Measurements from ENCODE around the gene INPP5K. TPM values are rescaled to one million over a fixed set of nuclear protein-coding genes. Genes with fewer than 3 reads are reported as not detected.
"Not testable (repeated sequence)": the region's sequence is repeated elsewhere in the genome, so short reads cannot be mapped to it uniquely, and the experiment has no call there.

INPP5K gene
- total RNA-seq, 2 donors from 2014 or later, result 27.6 to 35.5 TPM

DNA sequence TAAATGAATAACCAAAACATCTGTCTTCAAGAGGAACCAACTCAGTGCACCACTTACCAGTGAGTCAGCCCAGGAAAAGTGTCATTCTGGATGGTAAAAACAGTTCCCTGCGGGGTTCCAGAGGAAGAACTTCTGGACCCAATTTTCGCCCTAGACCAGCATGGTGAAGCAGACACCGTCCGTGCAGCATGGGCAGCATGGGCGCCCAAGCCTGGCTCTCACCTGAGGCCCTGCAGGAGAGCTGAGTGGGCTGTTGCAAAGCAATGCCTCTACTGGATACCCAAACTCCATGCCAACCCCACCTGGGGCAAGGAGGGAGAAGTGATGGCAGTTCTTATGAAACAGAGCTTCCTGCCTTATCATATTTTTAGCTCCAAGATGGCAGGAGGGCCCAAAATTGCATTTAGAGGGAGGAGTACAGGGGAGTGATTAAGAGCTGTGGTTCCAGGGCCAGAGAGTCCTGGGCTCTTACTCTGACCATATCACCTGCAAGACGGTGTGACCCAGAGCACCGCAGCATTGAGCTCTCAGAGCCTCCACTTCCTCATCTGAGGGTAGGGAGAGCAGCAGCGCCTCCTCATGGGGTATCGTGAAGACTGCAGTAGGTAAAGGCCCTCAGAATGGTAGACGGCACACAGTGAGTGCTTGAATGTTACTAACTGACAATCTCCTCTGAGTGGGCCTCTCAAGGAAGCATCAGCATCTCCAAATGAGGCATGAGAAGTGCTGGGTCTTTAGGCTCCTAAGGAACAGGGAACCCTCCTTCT is 16.6 kb upstream of the INPP5K start:
- no peaks in the 10 kb centered on the region for H3K36me3 ChIP-seq

DNA sequence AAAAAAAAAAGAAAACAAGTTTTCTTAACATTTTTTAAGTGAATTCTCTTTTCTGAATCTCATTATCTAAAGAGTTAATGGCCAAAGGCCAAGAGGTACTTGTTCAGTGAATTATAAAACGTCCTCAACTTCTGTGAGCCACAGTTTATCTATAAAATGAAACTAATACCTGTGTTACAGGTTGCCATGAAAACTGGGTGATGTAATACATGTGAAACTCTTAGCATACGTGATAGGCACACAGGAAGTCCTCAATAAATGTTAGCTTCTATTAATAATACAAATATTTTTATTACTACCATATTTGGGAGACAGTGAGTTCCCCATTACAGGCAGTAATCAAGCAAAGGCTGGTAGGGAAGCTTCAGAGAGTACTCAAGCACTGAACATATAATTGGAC is 13.5 kb upstream of the INPP5K start:
- no peak overlapping the region for H3K9ac ChIP-seq (ENCODE audit: low read depth in 2 of 2, low read length in 2 of 2)
- no peaks in the 10 kb centered on the region for H3K27me3 ChIP-seq
- no peak overlapping the region for H3K27ac ChIP-seq
- H3K36me3 ChIP-seq, result no peaks in the 10 kb centered on the region
- no peaks in the 10 kb centered on the region for H3K9me3 ChIP-seq
- no peak for TF ChIP-seq CTCF (IDR thresholded peaks at IDR 0.05)
- no peak for DNase-seq
- H3K4me3 ChIP-seq, result no peak overlapping the region
- H3K4me1 ChIP-seq, result no peaks in the 10 kb centered on the region
- intact Hi-C loops (cut with DNase I), result no loop called here

More for the DNA sequence above, 16.6 kb upstream of the INPP5K start:
- Histone ChIP-seq H3K27me3 (no peaks in the 10 kb centered on the region), H3K9me3 (no peaks in the 10 kb centered on the region), H3K4me3 (no peak overlapping the region), H3K4me1 (no peaks in the 10 kb centered on the region), H3K27ac (no peak overlapping the region), H3K9ac (ENCODE audit: low read depth in 2 of 2, low read length in 2 of 2) (no peak overlapping the region)
- TF ChIP-seq CTCF (IDR thresholded peaks at IDR 0.05), result no peak
- intact Hi-C loops (cut with DNase I), result no loop called here
- no peak for DNase-seq

DNA sequence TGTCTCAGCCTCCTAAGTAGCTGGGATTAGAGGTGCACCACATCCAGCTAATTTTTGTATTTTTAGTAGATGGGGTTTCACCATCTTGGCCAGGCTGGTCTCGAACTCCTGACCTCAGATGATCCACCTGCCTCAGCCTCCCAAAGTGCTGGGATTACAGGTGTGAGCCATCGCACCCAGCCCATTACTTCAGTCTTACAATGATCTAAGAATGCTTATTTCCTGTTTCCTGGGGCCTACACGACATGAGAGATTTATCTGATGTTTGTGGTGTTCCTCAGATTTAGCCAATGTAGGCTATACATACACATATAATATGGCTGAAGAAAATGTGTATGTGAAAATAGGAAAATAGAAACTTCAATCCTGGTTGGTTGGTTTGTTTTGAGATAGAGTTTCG is 10.5 kb upstream of the INPP5K start:
- H3K27ac ChIP-seq; H3K4me1 ChIP-seq; H3K9ac ChIP-seq (ENCODE audit: low read depth in 2 of 2, low read length in 2 of 2); H3K36me3 ChIP-seq; H3K9me3 ChIP-seq; H3K27me3 ChIP-seq; H3K4me3 ChIP-seq; DNase-seq; intact Hi-C loops (cut with DNase I): not testable (repeated sequence)

- Histone ChIP-seq H3K4me3 (no peak overlapping the region), H3K36me3 (no peaks in the 10 kb centered on the region), H3K4me1 (peaks cover 2% of the 10 kb centered on the region), H3K9me3 (no peaks in the 10 kb centered on the region), H3K27ac (no peak overlapping the region), H3K27me3 (no peaks in the 10 kb centered on the region), H3K9ac (ENCODE audit: low read depth in 2 of 2, low read length in 2 of 2) (no peak overlapping the region)
- no peak for TF ChIP-seq CTCF (IDR thresholded peaks at IDR 0.05)
- intact Hi-C loops (cut with DNase I), result no loop called here
- DNase-seq, result no peak
These were observed 6.2 kb upstream of the INPP5K start for GRCh38 chr17:1522626-1523025.

DNA sequence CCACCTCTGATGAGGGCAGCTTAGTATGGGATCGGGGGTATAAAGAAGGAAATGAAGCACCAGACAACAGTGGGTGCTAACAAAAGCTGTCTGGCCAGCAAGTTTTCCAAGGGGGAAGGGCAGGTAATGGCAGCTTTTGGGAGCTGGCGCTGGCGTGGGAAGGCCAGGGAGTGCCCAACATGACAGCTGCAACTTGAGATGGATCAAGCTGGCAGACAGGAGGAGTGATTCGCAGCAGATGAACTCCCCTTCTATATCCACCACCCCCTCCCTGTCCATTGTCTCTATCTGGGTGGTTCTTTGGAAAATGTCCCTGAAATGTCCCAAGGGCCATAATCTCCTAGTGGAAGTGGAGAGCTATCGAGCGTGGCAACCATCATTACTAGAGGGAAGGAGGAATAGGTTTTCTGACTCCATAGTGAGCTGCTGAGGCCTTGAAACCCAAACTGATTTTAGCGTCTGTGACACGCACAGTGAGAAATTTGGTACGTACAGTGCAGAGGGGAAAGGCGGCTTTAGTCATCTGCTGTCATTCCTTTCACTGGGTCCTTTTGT is 4.8 kb upstream of the INPP5K start:
- no peak for TF ChIP-seq CTCF (IDR thresholded peaks at IDR 0.05)
- Histone ChIP-seq H3K9me3 (no peaks in the 10 kb centered on the region), H3K4me3 (no peak overlapping the region), H3K36me3 (no peaks in the 10 kb centered on the region), H3K4me1 (peaks cover 5% of the 10 kb centered on the region), H3K27ac (no peak overlapping the region), H3K9ac (ENCODE audit: low read depth in 2 of 2, low read length in 2 of 2) (no peak overlapping the region), H3K27me3 (no peaks in the 10 kb centered on the region)
- DNase-seq, result no peak
- intact Hi-C loops (cut with DNase I), result no loop called here

DNA sequence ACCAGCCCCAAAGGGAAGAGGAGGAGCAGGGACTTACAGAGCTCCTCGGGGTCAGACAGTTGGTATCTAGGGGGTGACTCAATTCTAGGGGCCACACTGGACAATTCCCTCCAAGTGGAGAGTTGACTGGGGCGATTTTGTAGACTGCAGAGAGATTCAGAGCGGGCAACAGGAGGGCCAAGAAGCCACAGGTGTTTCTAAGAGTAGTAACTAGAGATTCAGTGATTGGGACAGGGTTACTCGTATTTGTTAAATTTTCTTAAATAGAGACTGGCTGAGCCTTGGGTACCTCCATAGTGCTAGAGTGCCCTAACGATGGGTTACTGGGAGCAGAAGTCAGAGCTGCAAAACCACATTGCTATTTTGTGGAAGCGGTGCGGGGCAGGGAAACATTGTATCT is 3.3 kb upstream of the INPP5K start:
- Histone ChIP-seq H3K36me3 (no peaks in the 10 kb centered on the region), H3K4me1 (peaks cover 12% of the 10 kb centered on the region)
- TF ChIP-seq CTCF (IDR thresholded peaks at IDR 0.05), result no peak

More for the DNA sequence above, 3.3 kb upstream of the INPP5K start:
- Histone ChIP-seq H3K9me3 (no peaks in the 10 kb centered on the region), H3K9ac (ENCODE audit: low read depth in 2 of 2, low read length in 2 of 2) (no peak overlapping the region), H3K27me3 (no peaks in the 10 kb centered on the region), H3K27ac (no peak overlapping the region), H3K4me3 (no peak overlapping the region)
- DNase-seq, result no peak
- intact Hi-C loops (cut with DNase I), result loop anchor here (5.0 to 10.0 kb wide), 2 partner anchors 152 to 245 kb away; partner anchors contain the start of genes BHLHA9 and TRARG1

Measured in colonic mucosa (tissue), 4 donors.